HepG2 (cell line): ENCODE measurements around the gene CABLES1.

ENCODE experiments used
- ZFP37 ChIP-seq: sonication (generic); formaldehyde crosslinking; IDR thresholded peaks from 2 replicates; pipeline ENCODE4 v1.4.0; 2020; ENCODE audit warnings: missing genetic modification reagents, borderline replicate concordance
- TF ChIP-seq, protein P1 (sequence below): fragments of 450-650 bp; IDR thresholded peaks from 2 replicates; pipeline ENCODE4 v1.6.1; 2016

DNA sequence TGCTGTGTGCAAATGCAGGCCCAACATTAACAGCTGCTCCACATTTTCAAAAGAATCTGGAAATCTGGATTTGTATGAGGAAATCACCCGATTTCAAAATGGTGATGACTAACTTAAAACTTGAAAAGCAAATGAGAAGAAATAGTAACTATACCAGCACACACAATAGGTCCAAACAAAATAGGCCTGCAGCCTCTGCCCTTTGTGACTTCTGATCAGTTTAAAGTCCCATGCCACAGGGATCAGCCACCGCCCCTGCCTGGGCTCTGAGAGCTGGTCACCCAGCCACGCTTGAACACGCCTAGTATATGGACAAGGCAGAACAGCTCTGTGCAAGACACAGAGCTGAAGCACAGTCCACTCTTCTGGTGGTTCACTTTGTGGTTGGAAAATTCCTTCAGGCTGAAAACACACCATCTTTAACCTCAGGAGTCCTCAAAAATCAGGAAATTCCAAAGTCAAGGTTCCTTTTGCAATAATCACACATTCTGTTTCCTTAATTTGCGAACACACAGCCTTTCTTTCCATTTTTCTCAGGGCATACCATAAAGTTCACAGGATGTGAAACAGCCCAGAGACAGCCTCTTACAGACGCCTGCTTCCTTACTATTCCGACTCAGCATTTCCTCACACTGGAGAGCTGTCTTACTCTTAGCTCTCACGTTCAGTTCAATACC, 167.7 kb downstream of the CABLES1 start:
- TF ChIP-seq ZFP37 (CRISPR knock-in tag): no peak
- TF ChIP-seq, protein P1, sequence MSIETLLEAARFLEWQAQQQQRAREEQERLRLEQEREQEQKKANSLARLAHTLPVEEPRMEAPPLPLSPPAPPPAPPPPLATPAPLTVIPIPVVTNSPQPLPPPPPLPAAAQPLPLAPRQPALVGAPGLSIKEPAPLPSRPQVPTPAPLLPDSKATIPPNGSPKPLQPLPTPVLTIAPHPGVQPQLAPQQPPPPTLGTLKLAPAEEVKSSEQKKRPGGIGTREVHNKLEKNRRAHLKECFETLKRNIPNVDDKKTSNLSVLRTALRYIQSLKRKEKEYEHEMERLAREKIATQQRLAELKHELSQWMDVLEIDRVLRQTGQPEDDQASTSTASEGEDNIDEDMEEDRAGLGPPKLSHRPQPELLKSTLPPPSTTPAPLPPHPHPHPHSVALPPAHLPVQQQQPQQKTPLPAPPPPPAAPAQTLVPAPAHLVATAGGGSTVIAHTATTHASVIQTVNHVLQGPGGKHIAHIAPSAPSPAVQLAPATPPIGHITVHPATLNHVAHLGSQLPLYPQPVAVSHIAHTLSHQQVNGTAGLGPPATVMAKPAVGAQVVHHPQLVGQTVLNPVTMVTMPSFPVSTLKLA: no peak
